Activated CD4-positive, alpha-beta T cell treated with anti-CD3 and anti-CD28 coated beads for 36 hours (primary cell): Measurements from ENCODE around the gene KPNA3. TPM values are rescaled to one million over a fixed set of nuclear protein-coding genes. Genes with fewer than 3 reads are reported as not detected.
"Not testable (repeated sequence)": the region's sequence is repeated elsewhere in the genome, so short reads cannot be mapped to it uniquely, and the experiment has no call there.

Source experiments
- ATAC-seq: fragments of 200-7000 bp; cut with Tn5 transposase; one replicate; pipeline ENCODE4 v1.10.0; 2021; ENCODE audit warnings: mild to moderate bottlenecking, moderate library complexity
- CTCF ChIA-PET: fragments of 350-600 bp; sonication (Branson Sonifier 250); formaldehyde crosslinking; loops from one replicate; lab custom pipeline; 2021; ENCODE audit warnings: antibody characterized with exemption; lab: Charles Lee
- POLR2A ChIA-PET: fragments of 350-600 bp; sonication (Branson Sonifier 250); formaldehyde crosslinking; loops from one replicate; lab custom pipeline; 2021; ENCODE audit warnings: antibody characterized with exemption, inconsistent platforms; lab: Charles Lee
- DNase-seq: peaks from one replicate; pipeline ENCODE4 v3.0.0-alpha.2; 2020
- H3K27ac Mint-ChIP-seq: one replicate; pipeline ENCODE4 v1.8.0; 2021; ENCODE audit warnings: mixed read lengths
- H3K27me3 Mint-ChIP-seq: one replicate; pipeline ENCODE4 v1.8.0; 2021; ENCODE audit warnings: mixed read lengths
- H3K36me3 Mint-ChIP-seq: one replicate; pipeline ENCODE4 v1.8.0; 2021; ENCODE audit warnings: low read depth, mixed read lengths
- H3K4me1 Mint-ChIP-seq: one replicate; pipeline ENCODE4 v1.8.0; 2021; ENCODE audit warnings: mixed read lengths
- H3K4me3 Mint-ChIP-seq: one replicate; pipeline ENCODE4 v1.8.0; 2021; ENCODE audit warnings: mild to moderate bottlenecking, moderate library complexity, mixed read lengths
- H3K9me3 Mint-ChIP-seq: one replicate; pipeline ENCODE4 v1.8.0; 2021; ENCODE audit warnings: low read depth, mixed read lengths
- intact Hi-C, 2 experiments: fragments of 100-400 bp; cut with DNase I in 1 of 2; cut with micrococcal nuclease in 1 of 2; formaldehyde crosslinking; loops; one replicate each; pipeline versions ENCODE4 v1.14.2 to v1.15.1; 2022 to 2024; cut with DNase I, micrococcal nuclease
- total RNA-seq, 2 experiments: library from RNA; stranded (reverse); gene quantifications; one replicate each; pipeline ENCODE4 v1.2.3, GENCODE V29; 2021

The KPNA3 gene
- total RNA-seq, 2 experiments from 2014 or later, result 51.7 to 58.0 TPM

DNA sequence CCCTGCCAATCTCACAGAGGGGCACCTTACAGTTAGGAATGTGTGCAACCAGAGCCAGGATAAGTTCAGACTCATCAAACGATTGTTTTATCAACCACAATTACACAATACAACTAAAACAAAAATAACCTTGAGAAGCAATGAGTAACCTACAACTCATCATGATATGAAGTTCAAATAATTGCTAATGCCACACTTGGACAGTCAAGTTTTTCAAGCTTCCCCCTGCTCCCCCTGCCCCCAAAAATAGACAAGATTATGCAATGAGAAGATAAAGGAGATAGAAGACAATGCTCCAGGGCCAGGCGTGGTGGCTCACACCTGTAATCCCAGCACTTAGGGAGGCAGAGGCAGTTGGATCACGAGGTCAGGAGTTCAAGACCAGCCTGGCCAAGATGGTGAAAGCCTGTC lies 13.6 kb upstream of the KPNA3 start:
- POLR2A ChIA-PET, result no interaction called here
- CTCF ChIA-PET, result interaction anchor here (0.7 to 1.9 kb wide), 2 partner anchors 12 to 67 kb away, joined by 3 to 4 read pairs; no protein-coding TSS in a partner anchor
- H3K27me3 Mint-ChIP-seq, result peaks cover 10% of the 10 kb centered on the region
- H3K9me3 Mint-ChIP-seq, result no peaks in the 10 kb centered on the region
- H3K4me1 Mint-ChIP-seq, result no peaks in the 10 kb centered on the region
- no peak overlapping the region for H3K27ac Mint-ChIP-seq
- no peaks in the 10 kb centered on the region for H3K36me3 Mint-ChIP-seq
- ATAC-seq (no peak), DNase-seq (no peak)
- no peak overlapping the region for H3K4me3 Mint-ChIP-seq
- intact Hi-C loops, result no loop called here

DNA sequence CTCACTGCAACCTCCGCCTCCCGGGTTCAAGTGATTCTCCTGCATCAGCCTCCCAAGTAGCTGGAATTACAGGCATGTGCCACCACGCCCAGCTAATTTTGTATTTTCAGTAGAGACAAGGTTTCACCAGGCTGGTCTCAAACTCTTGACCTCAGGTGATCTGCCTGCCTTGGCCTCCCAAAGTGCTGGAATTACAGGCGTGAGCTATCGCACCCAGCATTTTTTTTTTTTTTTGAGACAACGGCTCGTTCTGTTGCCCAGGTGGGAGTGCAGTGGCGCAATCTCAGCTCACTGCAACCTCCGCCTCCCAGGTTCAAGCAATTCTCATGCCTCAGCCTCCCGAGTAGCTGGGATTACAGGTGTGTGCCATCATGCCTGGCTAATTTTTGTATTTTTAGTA lies 10.6 kb upstream of the KPNA3 start:
- H3K9me3 Mint-ChIP-seq, intact Hi-C loops, H3K4me3 Mint-ChIP-seq, H3K27me3 Mint-ChIP-seq, H3K27ac Mint-ChIP-seq, ATAC-seq, DNase-seq, H3K4me1 Mint-ChIP-seq, H3K36me3 Mint-ChIP-seq: not testable (repeated sequence)
- ChIA-PET CTCF (interaction anchor here (0.6 kb wide), 1 partner anchor 1246 kb away, joined by 4 read pairs; no protein-coding TSS in a partner anchor), POLR2A (interaction anchor here (1.6 kb wide), 1 partner anchor 10 kb away, joined by 3 read pairs; no protein-coding TSS in a partner anchor)

DNA sequence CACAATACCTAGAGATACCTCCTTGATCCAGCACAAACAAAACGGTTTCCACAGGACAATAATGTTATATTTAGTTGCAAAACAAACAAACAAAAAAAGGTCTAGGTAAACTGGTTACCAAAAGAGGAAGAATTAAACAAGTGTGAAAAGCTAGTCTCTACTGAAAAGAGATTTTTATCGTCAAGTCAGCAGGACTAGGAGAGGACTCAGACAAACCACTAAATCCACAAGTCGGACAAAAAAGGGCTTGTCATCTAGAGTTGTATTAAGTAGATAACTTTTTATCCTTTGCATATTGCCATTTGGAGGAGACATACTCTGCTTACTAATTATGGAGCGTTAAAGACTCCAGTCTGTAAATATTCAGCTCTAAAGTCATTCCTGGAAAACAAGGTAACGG lies 9.9 kb upstream of the KPNA3 start:
- H3K27ac Mint-ChIP-seq, result no peak overlapping the region
- H3K4me3 Mint-ChIP-seq, result no peak overlapping the region
- H3K36me3 Mint-ChIP-seq, result no peaks in the 10 kb centered on the region
- no peak for DNase-seq
- POLR2A ChIA-PET, result interaction anchor here (0.6 to 1.6 kb wide), 2 partner anchors 9 to 365 kb away, joined by 3 read pairs; no protein-coding TSS in a partner anchor
- intact Hi-C loops, result no loop called here
- peaks cover 8% of the 10 kb centered on the region for H3K27me3 Mint-ChIP-seq
- no peaks in the 10 kb centered on the region for H3K4me1 Mint-ChIP-seq
- H3K9me3 Mint-ChIP-seq, result no peaks in the 10 kb centered on the region
- no peak for ATAC-seq
- CTCF ChIA-PET, result no interaction called here

DNA sequence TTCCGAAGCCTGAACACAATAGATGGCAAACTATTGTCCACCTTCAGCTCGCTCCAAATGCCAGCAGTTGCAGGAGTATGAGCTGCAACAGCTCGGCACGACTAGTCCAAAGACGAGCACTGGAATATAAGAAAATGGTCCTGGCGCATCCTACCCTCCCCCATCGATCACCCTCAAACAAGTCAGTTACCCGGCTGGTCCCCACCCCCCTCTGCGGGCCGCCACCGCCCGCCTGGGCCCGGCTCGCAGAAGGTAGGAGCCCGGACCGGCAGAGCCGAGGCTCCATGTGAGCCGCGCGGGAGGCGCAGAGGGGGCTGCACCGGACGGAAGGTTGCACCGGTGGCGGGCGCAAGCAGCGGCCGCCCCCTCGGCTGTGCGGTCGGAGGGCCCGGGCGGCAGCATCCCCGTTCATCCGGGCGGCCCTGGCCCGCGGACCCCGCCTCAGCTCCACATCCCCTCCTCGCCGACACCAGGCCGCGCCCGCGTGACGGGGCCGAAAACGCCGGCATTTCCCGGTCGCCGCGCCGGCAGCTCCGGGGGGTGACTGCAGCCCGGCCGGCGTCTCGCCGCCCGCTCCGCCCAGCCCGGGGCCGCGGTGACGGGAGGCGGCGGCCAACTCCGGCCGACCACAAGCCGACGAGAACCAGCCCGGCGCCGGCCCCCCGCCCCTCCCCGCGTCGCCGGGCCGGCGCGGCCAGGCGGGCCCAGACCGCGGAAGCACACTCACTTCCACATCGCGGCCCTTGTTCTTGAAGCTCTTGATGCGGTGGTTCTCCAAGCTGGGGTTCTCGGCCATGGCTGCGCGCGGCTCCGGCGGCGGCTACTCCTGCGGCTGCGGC lies 552 bp downstream of the KPNA3 start:
- ATAC-seq, result peak; percentile 12
- H3K9me3 Mint-ChIP-seq, result no peaks in the 10 kb centered on the region
- peak; percentile 71 for DNase-seq
- intact Hi-C loops, result loop anchor here (1.0 to 5.0 kb wide), 17 partner anchors 101 to 1793 kb away; partner anchors contain the start of genes CAB39L (in 2 of the 2), EBPL (in 2 of the 2), SETDB2 (in 2 of the 2) and SPRYD7 (in 2 of the 2)
- ChIA-PET CTCF (interaction anchor here (0.7 to 1.0 kb wide), 2 partner anchors 44 to 206 kb away, joined by 3 read pairs; no protein-coding TSS in a partner anchor), POLR2A (interaction anchor here (1.2 to 2.2 kb wide), 5 partner anchors 9 to 205 kb away, joined by 3 to 13 read pairs (median 4); partner anchors contain the start of genes EBPL, SPRYD7 and TRIM13)
- H3K36me3 Mint-ChIP-seq, result peaks cover 17% of the 10 kb centered on the region
- H3K4me1 Mint-ChIP-seq, result peaks cover 31% of the 10 kb centered on the region
- peaks cover 4% of the 10 kb centered on the region for H3K27me3 Mint-ChIP-seq
- peak overlapping the region; percentile 89 for H3K4me3 Mint-ChIP-seq
- peak overlapping the region; percentile 88 for H3K27ac Mint-ChIP-seq

DNA sequence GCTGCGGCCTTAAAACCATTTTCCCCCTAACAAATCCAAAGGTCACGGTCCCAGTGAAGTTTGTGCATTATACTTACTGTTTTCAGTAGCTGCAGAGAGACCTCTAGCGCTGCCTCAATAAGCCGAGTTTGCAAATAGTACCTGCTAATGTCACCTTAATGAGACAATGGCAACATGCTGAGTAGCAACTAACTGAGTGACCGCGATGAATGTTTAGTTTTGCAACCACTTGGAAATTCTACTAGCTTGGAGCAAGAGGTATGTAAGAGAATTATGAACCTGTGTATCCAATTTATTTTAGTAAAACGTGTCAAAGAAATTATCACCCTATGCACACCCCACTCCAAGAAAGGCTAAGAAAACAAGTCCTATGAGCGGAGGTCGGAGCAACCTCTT lies 1.2 kb downstream of the KPNA3 start:
- DNase-seq (peak; percentile 22), ATAC-seq (no peak)
- Mint-ChIP-seq H3K27me3 (peaks cover 4% of the 10 kb centered on the region), H3K4me3 (peak overlapping the region; percentile 89), H3K27ac (peak overlapping the region; percentile 88), H3K36me3 (peaks cover 20% of the 10 kb centered on the region), H3K9me3 (no peaks in the 10 kb centered on the region), H3K4me1 (peaks cover 37% of the 10 kb centered on the region)
- ChIA-PET POLR2A (interaction anchor here (1.2 to 2.2 kb wide), 3 partner anchors 12 to 145 kb away, joined by 3 to 13 read pairs (median 4); partner anchors contain the start of genes EBPL and SPRYD7), CTCF (interaction anchor here (0.7 to 1.1 kb wide), 3 partner anchors 9 to 100 kb away, joined by 3 read pairs; partner anchors contain the start of gene EBPL)
- intact Hi-C loops, result loop anchor here in 1 of 2 experiments (5.0 kb wide), 1 partner anchor 336 kb away; no protein-coding TSS in a partner anchor

DNA sequence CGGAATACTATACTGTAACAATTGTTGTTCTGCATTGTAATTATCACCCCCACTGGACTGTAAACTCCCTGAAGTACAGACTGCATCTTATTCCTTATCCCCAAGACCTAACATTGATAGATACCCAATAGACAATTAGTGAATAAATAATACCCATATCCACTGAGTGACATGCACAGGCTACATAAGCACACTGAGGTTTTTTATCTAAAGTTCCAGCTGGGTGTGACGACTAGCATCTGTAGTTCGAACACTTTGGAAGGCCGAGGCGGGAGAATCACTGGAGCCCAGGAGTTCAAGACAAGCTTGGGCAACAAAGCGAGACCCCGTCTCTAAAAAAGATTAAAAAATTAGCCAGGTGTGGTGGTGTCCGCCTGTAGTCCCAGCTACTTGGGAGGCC lies 2.5 kb downstream of the KPNA3 start:
- intact Hi-C loops, result loop anchor here in 1 of 2 experiments (5.0 kb wide), 1 partner anchor 337 kb away; no protein-coding TSS in a partner anchor
- Mint-ChIP-seq H3K27me3 (no peaks in the 10 kb centered on the region), H3K36me3 (peaks cover 20% of the 10 kb centered on the region), H3K27ac (peak overlapping the region; percentile 2), H3K4me3 (no peak overlapping the region), H3K4me1 (peaks cover 40% of the 10 kb centered on the region), H3K9me3 (no peaks in the 10 kb centered on the region)
- ChIA-PET CTCF (interaction anchor here (0.7 kb wide), 1 partner anchor 239 kb away, joined by 3 read pairs; no protein-coding TSS in a partner anchor), POLR2A (interaction anchor here (0.6 to 1.4 kb wide), 2 partner anchors 99 to 194 kb away, joined by 3 to 4 read pairs; partner anchors contain the start of gene EBPL)
- ATAC-seq, result no peak
- no peak for DNase-seq

DNA sequence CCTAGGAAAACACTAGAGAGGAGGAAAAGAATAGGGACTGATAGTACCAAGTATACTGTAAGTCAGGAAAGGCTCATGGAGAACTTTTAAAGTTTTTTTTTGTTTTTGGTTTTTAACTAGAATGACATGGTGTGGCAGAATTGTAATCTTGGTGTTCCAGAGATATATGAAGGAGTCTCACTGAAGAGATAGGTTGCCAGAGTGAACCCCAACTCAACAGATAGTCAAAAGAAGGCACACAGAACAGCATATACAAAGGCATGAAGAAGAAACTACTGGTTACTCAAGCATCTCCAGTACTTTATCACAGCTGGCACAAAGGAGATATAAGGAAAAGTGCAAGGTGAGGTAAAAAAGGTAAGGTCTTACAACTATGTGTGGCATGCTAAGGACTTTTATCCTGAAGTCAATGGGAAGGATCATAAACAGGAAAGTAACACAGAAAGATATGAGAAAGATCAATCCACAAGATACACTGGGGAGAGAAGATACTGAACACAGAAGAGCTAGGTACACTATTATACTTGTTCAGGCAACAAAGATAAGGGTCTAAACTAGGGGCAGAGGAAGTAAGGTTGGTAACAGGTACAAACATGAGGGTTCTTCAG lies 6.0 kb downstream of the KPNA3 start:
- H3K4me3 Mint-ChIP-seq, result no peak overlapping the region
- CTCF ChIA-PET, result no interaction called here
- intact Hi-C loops, result no loop called here
- peaks cover 46% of the 10 kb centered on the region for H3K4me1 Mint-ChIP-seq
- no peaks in the 10 kb centered on the region for H3K9me3 Mint-ChIP-seq
- H3K36me3 Mint-ChIP-seq, result peaks cover 23% of the 10 kb centered on the region
- DNase-seq (no peak), ATAC-seq (no peak)
- no peak overlapping the region for H3K27ac Mint-ChIP-seq
- no peaks in the 10 kb centered on the region for H3K27me3 Mint-ChIP-seq
- POLR2A ChIA-PET, result no interaction called here

DNA sequence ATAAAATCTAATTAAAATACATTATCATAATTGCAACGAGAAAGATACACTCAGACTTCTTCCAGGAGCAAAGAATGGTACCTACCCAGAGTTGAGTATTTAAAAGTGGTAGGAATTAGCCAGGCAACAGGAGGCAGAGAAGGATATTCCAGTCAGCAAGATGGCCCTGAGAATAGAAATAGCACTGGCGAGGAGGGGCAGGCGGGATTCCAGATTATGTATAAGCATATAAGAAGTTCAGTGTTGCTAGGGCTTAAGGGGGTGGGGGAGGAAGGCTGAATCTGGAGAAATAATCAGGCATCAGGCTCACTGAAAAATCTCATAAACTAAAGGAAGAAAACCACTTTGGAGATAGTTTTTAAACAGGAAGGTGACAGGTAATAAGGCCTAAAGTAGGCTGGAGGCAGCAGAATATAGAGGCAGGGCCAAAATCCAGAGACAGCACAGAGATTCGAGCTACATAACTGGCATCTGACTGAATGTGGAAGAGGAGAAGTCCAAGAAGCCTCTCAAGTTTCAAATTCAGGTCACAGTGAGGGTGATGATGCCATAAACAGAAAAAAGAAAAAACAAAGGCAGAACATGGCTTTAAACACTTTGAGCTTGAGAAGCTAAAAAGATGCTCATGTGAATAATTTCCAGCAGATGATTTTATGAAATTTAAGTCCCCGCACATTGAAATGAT lies 7.5 kb downstream of the KPNA3 start:
- intact Hi-C loops, result no loop called here
- Mint-ChIP-seq H3K27me3 (no peaks in the 10 kb centered on the region), H3K27ac (no peak overlapping the region), H3K4me1 (peaks cover 42% of the 10 kb centered on the region), H3K4me3 (no peak overlapping the region), H3K36me3 (peaks cover 21% of the 10 kb centered on the region), H3K9me3 (no peaks in the 10 kb centered on the region)
- ATAC-seq, result no peak
- DNase-seq, result no peak
- POLR2A ChIA-PET, result interaction anchor here (0.6 kb wide), 1 partner anchor 1059 kb away, joined by 3 read pairs; the partner anchor contains the start of gene DLEU7
- CTCF ChIA-PET, result interaction anchor here (0.6 to 0.8 kb wide), 3 partner anchors 46 to 143 kb away, joined by 3 read pairs; partner anchors contain the start of gene EBPL

DNA sequence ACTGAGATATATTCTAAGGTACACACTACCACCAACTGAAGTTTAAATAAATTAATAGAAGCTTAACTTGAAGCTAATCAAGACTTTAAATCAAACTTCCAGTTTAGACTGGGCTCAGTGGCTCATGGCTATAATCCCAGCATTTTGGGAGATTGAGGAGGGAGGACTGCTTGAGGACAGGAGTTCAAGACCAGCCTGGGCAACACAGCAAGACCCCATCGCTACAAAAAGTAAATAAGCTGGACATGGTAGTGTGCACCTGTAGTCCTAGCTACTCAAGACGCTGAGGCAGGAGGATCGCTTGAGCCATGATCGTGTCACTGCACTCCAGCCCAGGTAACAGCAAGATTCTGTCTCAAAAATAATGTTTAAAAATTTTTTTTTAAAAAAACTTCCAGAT lies 8.6 kb downstream of the KPNA3 start:
- ATAC-seq, result no peak
- Mint-ChIP-seq H3K27ac (no peak overlapping the region), H3K4me1 (peaks cover 41% of the 10 kb centered on the region), H3K27me3 (no peaks in the 10 kb centered on the region), H3K36me3 (peaks cover 11% of the 10 kb centered on the region), H3K4me3 (no peak overlapping the region), H3K9me3 (no peaks in the 10 kb centered on the region)
- ChIA-PET CTCF (interaction anchor here (1.0 kb wide), 1 partner anchor 462 kb away, joined by 3 read pairs; no protein-coding TSS in a partner anchor), POLR2A (interaction anchor here (0.6 kb wide), 1 partner anchor 239 kb away, joined by 8 read pairs; no protein-coding TSS in a partner anchor)
- no peak for DNase-seq
- intact Hi-C loops, result no loop called here

DNA sequence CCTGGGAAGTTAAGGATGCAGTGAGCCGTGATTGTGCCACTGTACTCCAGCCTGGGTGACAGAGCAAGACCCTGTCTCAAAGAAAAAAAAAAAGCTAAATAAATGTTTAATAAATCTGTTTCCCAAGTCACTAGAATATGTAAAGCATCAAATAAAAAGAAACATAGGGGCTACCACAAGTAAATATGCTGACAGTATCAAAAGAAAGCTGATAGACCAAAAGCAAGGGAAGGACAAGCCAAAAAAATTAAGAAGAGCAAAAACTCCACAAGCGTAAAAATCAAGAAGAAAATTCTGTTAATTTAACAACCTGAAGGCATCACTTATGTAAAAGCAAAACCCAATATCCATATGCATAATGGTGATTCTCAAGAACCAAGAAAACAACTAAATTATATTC lies 9.7 kb downstream of the KPNA3 start:
- POLR2A ChIA-PET, result interaction anchor here (0.6 to 1.0 kb wide), 2 partner anchors 10 to 46 kb away, joined by 3 to 6 read pairs; partner anchors contain the start of gene KPNA3

More for the DNA sequence above, 9.7 kb downstream of the KPNA3 start:
- H3K36me3 Mint-ChIP-seq, result peaks cover 9% of the 10 kb centered on the region
- no peak overlapping the region for H3K27ac Mint-ChIP-seq
- no peaks in the 10 kb centered on the region for H3K9me3 Mint-ChIP-seq
- H3K4me1 Mint-ChIP-seq, result peaks cover 46% of the 10 kb centered on the region
- H3K27me3 Mint-ChIP-seq, result no peaks in the 10 kb centered on the region
- ATAC-seq (no peak), DNase-seq (no peak)
- CTCF ChIA-PET, result interaction anchor here (0.6 to 1.6 kb wide), 3 partner anchors 8 to 460 kb away, joined by 3 read pairs; no protein-coding TSS in a partner anchor
- no peak overlapping the region for H3K4me3 Mint-ChIP-seq
- intact Hi-C loops, result no loop called here
